ENCODE measurements around the gene KRTAP9-8.

Gene KRTAP9-8

DNA sequence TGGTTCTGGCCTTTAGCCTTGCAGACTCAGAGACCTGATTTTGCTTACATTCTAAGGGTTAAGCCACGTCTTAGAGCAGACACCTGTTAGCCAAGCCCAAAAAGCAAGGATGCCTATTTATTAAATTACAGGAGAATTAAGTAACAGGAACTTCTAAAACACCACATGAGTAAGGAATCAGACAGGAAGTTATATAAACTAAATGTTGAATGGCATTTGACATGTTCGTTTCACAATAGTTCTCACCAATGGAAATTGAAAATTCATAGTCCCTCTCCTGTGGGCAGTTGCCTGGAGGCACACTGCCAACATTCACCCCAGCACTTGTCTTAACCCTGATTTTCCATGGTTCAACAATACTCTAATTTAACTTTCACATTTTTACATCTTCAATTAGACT lies 46.7 kb downstream of the KRTAP9-8 start:
- DNase-seq (ENCODE audit: low read depth in 2 of 2): no peak
- TF ChIP-seq, protein P1, sequence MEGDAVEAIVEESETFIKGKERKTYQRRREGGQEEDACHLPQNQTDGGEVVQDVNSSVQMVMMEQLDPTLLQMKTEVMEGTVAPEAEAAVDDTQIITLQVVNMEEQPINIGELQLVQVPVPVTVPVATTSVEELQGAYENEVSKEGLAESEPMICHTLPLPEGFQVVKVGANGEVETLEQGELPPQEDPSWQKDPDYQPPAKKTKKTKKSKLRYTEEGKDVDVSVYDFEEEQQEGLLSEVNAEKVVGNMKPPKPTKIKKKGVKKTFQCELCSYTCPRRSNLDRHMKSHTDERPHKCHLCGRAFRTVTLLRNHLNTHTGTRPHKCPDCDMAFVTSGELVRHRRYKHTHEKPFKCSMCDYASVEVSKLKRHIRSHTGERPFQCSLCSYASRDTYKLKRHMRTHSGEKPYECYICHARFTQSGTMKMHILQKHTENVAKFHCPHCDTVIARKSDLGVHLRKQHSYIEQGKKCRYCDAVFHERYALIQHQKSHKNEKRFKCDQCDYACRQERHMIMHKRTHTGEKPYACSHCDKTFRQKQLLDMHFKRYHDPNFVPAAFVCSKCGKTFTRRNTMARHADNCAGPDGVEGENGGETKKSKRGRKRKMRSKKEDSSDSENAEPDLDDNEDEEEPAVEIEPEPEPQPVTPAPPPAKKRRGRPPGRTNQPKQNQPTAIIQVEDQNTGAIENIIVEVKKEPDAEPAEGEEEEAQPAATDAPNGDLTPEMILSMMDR (IDR thresholded peaks at IDR 0.05; ENCODE audit: low read depth, low read length): no peak
- no peak overlapping the region for H3K4me3 ChIP-seq (replicated peaks in 1 of 2; ENCODE audit: low read depth in 2 of 2, low read length in 2 of 2)

- no peak overlapping the region for H3K4me3 ChIP-seq (replicated peaks in 1 of 2; ENCODE audit: low read depth in 2 of 2, low read length in 2 of 2)
- TF ChIP-seq, protein P1 (IDR thresholded peaks at IDR 0.05; ENCODE audit: low read depth, low read length): no peak
- no peak for DNase-seq (ENCODE audit: low read depth in 2 of 2)
Measured at GRCh38 chr17:41287050-41287449, 49.3 kb downstream of the KRTAP9-8 start.

Measured in cardiac fibroblast (primary cell).